ENCODE data around the gene IFIT1. TPM values are rescaled to one million over a fixed set of nuclear protein-coding genes. Genes with fewer than 3 reads are reported as not detected.
A peak's percentile ranks its signal among the peaks of the same experiment; 100 is the strongest.

IFIT1 gene
- total RNA-seq, 2 experiments from 2014 or later = 5.9 to 6.5 TPM

- POLR2A ChIA-PET = interaction anchor here (1.1 kb wide), 1 partner anchor 19 kb away, joined by 4 read pairs; no protein-coding TSS in a partner anchor
- Mint-ChIP-seq H3K4me3 (no peak overlapping the region), H3K27me3 (peaks cover 15% of the 10 kb centered on the region), H3K4me1 (peaks cover 28% of the 10 kb centered on the region), H3K27ac (no peak overlapping the region), H3K36me3 (ENCODE audit: low read depth) (peaks cover 2% of the 10 kb centered on the region), H3K9me3 (ENCODE audit: low read depth) (peaks cover 5% of the 10 kb centered on the region)
- CTCF ChIA-PET = interaction anchor here (2.2 kb wide), 1 partner anchor 18 kb away, joined by 8 read pairs; no protein-coding TSS in a partner anchor
- peak; percentile 84 for ATAC-seq
- intact Hi-C loops (cut with DNase I, micrococcal nuclease) = loop anchor here in 1 of 2 experiments (1.0 kb wide), 1 partner anchor 19 kb away; no protein-coding TSS in a partner anchor
- DNase-seq = peak; percentile 43
These were observed 41.0 kb upstream of the IFIT1 start for GRCh38 chr10:89351412-89351779.

- peaks cover 28% of the 10 kb centered on the region for H3K4me1 Mint-ChIP-seq
- intact Hi-C loops (cut with DNase I, micrococcal nuclease) = loop anchor here in 1 of 2 experiments (1.0 kb wide), 1 partner anchor 20 kb away; no protein-coding TSS in a partner anchor
- peaks cover 5% of the 10 kb centered on the region for H3K9me3 Mint-ChIP-seq (ENCODE audit: low read depth)
- H3K27me3 Mint-ChIP-seq = peaks cover 13% of the 10 kb centered on the region
- ChIA-PET CTCF (interaction anchor here (2.2 kb wide), 1 partner anchor 17 kb away, joined by 8 read pairs; no protein-coding TSS in a partner anchor), POLR2A (interaction anchor here (1.1 kb wide), 1 partner anchor 20 kb away, joined by 4 read pairs; no protein-coding TSS in a partner anchor)
- DNase-seq = no peak
- ATAC-seq = no peak
- no peak overlapping the region for H3K27ac Mint-ChIP-seq
- H3K4me3 Mint-ChIP-seq = no peak overlapping the region
- peaks cover 2% of the 10 kb centered on the region for H3K36me3 Mint-ChIP-seq (ENCODE audit: low read depth)
These were observed 40.4 kb upstream of the IFIT1 start for GRCh38 chr10:89351780-89352597.

GRCh38 chr10:89352802-89353201, 39.6 kb upstream of the IFIT1 start:
- peaks cover 5% of the 10 kb centered on the region for H3K9me3 Mint-ChIP-seq (ENCODE audit: low read depth)
- ChIA-PET POLR2A (no interaction called here), CTCF (interaction anchor here (0.6 to 2.2 kb wide), 2 partner anchors 17 to 63 kb away, joined by 3 to 8 read pairs; no protein-coding TSS in a partner anchor)
- H3K27me3 Mint-ChIP-seq = peaks cover 13% of the 10 kb centered on the region
- no peak overlapping the region for H3K4me3 Mint-ChIP-seq
- DNase-seq = no peak
- H3K4me1 Mint-ChIP-seq = peaks cover 25% of the 10 kb centered on the region
- H3K27ac Mint-ChIP-seq = no peak overlapping the region
- no peak for ATAC-seq
- intact Hi-C loops (cut with DNase I, micrococcal nuclease) = no loop called here
- peaks cover 2% of the 10 kb centered on the region for H3K36me3 Mint-ChIP-seq (ENCODE audit: low read depth)

- DNase-seq (no peak), ATAC-seq (no peak)
- POLR2A ChIA-PET = no interaction called here
- Mint-ChIP-seq H3K9me3 (ENCODE audit: low read depth) (peaks cover 5% of the 10 kb centered on the region), H3K27me3 (peaks cover 8% of the 10 kb centered on the region), H3K36me3 (ENCODE audit: low read depth) (peaks cover 2% of the 10 kb centered on the region), H3K27ac (no peak overlapping the region), H3K4me1 (peaks cover 19% of the 10 kb centered on the region), H3K4me3 (no peak overlapping the region)
- CTCF ChIA-PET = interaction anchor here (1.3 kb wide), 1 partner anchor 12 kb away, joined by 5 read pairs; no protein-coding TSS in a partner anchor
- intact Hi-C loops (cut with DNase I, micrococcal nuclease) = no loop called here
These were observed 37.0 kb upstream of the IFIT1 start for GRCh38 chr10:89355394-89355931.

DNA sequence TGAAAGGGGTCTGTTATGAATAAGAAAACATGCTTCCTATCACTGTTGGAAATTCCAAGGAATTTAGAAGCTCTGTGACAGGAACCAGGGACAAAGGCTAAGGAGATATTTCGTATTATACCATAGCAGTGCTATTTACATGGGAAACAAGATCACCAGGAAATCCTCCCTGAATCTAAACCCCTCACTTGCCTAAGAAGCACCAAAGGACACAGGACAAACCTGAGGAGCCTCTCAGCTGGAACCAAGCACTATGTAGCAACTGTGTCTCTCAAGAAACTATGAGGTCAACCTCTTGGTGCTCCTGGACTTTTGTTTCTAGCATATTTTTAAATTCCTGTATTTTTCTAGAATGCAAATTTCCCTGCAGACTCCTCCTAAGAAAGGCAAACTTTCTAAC, 35.3 kb upstream of the IFIT1 start:
- Mint-ChIP-seq H3K27ac (no peak overlapping the region), H3K4me3 (no peak overlapping the region), H3K9me3 (ENCODE audit: low read depth) (peaks cover 5% of the 10 kb centered on the region), H3K4me1 (peaks cover 3% of the 10 kb centered on the region), H3K36me3 (ENCODE audit: low read depth) (peaks cover 2% of the 10 kb centered on the region), H3K27me3 (peaks cover 9% of the 10 kb centered on the region)
- intact Hi-C loops (cut with DNase I, micrococcal nuclease) = no loop called here
- CTCF ChIA-PET = interaction anchor here (0.9 kb wide), 1 partner anchor 8 kb away, joined by 4 read pairs; no protein-coding TSS in a partner anchor
- ATAC-seq = no peak
- DNase-seq = no peak
- POLR2A ChIA-PET = no interaction called here

DNA sequence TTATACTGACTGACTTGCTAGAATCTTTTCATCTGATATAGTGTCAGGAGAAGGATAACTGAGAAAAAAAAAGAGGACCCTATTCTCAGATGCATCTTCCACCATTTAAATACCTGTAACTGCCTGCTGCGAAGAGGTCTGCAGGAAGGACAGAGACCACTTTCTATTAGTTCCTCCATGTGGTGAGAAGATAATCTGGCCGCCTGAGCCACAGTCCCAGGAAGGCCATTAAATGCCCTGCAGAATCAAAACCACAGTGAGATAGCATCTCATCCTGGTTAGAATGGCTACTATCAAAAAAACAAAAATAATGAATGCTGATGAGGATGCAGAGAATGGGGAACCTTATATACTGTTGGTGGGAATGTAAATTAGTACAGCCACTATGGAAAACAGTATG, 34.4 kb upstream of the IFIT1 start:
- ChIA-PET POLR2A (no interaction called here), CTCF (no interaction called here)
- Mint-ChIP-seq H3K4me3 (no peak overlapping the region), H3K9me3 (ENCODE audit: low read depth) (peaks cover 5% of the 10 kb centered on the region), H3K4me1 (peaks cover 2% of the 10 kb centered on the region), H3K36me3 (ENCODE audit: low read depth) (peaks cover 2% of the 10 kb centered on the region), H3K27me3 (peaks cover 7% of the 10 kb centered on the region), H3K27ac (no peak overlapping the region)
- DNase-seq (no peak), ATAC-seq (no peak)
- intact Hi-C loops (cut with DNase I, micrococcal nuclease) = no loop called here

DNA sequence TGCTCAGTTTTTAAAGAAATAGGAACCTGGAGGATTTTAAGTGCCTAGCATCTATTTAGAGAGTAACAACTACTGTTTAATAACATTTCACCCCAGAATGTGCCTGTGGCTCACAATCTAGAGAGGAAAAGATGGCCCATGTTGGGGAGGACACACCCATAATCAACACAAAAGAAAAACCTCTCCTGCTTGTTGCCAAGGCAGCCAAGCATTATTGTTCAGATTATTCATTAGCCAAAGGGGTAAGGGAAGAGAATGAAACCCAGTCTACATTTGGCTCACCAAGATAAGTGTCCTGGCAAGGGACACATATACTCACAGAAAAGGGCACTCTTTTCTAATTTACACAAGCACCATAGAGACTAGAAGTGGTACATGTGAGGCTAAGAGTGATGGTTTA, 32.3 kb upstream of the IFIT1 start:
- intact Hi-C loops (cut with DNase I, micrococcal nuclease) = no loop called here
- H3K9me3 Mint-ChIP-seq (ENCODE audit: low read depth) = no peaks in the 10 kb centered on the region
- no peak overlapping the region for H3K4me3 Mint-ChIP-seq
- H3K27me3 Mint-ChIP-seq = peaks cover 2% of the 10 kb centered on the region
- POLR2A ChIA-PET = no interaction called here
- no peak for DNase-seq
- no peak overlapping the region for H3K27ac Mint-ChIP-seq
- CTCF ChIA-PET = no interaction called here
- no peak for ATAC-seq
- no peaks in the 10 kb centered on the region for H3K36me3 Mint-ChIP-seq (ENCODE audit: low read depth)
- peaks cover 19% of the 10 kb centered on the region for H3K4me1 Mint-ChIP-seq

DNA sequence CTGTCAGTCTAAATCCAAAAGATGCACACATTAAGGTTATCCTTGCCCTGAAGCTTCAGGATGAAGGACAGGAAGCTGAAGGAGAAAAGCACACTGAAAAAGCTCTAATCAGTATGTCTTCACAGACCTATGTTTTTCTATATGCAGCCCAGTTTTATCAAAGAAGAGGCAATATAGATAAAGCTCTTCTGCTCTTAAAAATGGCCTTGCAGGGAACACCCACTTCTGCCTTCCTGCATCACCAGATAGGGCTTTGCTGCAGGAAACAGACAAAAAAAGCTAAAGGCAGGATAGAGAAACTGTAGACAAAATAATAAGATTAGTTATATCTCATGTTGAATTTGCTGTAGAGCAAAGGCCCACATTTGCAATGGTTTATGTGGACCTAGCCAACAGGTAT, 29.5 kb upstream of the IFIT1 start:
- no peak overlapping the region for H3K4me3 Mint-ChIP-seq
- CTCF ChIA-PET = interaction anchor here (0.6 kb wide), 1 partner anchor 10 kb away, joined by 4 read pairs; no protein-coding TSS in a partner anchor

DNA sequence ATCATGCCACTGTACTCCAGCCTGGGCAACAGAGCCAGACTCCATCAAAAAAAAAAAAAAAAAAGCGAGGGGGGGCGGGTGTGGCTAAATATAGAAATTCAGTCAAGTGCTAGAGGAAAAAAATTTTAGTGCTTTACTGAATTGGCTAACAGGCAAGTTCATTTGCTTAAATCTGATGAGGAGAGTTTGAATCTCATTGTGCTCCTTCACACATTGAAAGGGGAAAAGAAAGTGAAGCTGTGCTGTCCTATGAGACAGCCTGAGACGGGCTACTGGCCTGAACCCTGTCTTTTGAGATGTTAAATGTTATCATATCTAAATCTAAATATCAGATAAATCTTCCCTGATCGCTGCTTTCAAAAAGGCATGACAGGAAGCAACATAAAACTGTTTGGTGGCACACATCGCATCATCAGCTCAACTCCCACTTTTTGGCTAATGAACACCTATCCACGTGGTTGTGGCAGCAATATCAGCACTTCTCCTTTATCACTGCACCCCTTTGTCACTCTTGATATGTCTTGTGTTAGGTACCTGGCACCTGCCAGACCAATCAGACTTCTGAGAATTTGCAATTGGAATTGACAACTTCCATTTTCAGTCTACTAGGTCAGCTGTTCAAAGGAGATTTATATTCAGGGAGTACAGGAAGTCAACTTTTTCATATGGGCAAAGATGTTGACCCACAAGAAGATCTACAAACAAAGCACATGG, 28.5 kb upstream of the IFIT1 start:
- no peak overlapping the region for H3K4me3 Mint-ChIP-seq
- POLR2A ChIA-PET = no interaction called here

More for the DNA sequence above, 29.5 kb upstream of the IFIT1 start:
- H3K9me3 Mint-ChIP-seq (ENCODE audit: low read depth) = peaks cover 2% of the 10 kb centered on the region
- no peak for DNase-seq
- no peak for ATAC-seq
- peaks cover 26% of the 10 kb centered on the region for H3K4me1 Mint-ChIP-seq
- H3K36me3 Mint-ChIP-seq (ENCODE audit: low read depth) = no peaks in the 10 kb centered on the region
- peaks cover 2% of the 10 kb centered on the region for H3K27me3 Mint-ChIP-seq
- POLR2A ChIA-PET = no interaction called here
- H3K27ac Mint-ChIP-seq = no peak overlapping the region
- intact Hi-C loops (cut with DNase I, micrococcal nuclease) = no loop called here

GRCh38 chr10:89364531-89364930, 27.9 kb upstream of the IFIT1 start:
- POLR2A ChIA-PET = interaction anchor here (0.6 kb wide), 1 partner anchor 536 kb away, joined by 3 read pairs; no protein-coding TSS in a partner anchor
- ATAC-seq = peak; percentile 52

More for the DNA sequence above, 28.5 kb upstream of the IFIT1 start:
- no peak overlapping the region for H3K27ac Mint-ChIP-seq
- intact Hi-C loops (cut with DNase I, micrococcal nuclease) = no loop called here
- no peaks in the 10 kb centered on the region for H3K36me3 Mint-ChIP-seq (ENCODE audit: low read depth)
- ATAC-seq (no peak), DNase-seq (no peak)
- H3K9me3 Mint-ChIP-seq (ENCODE audit: low read depth) = peaks cover 2% of the 10 kb centered on the region
- H3K4me1 Mint-ChIP-seq = peaks cover 29% of the 10 kb centered on the region
- peaks cover 2% of the 10 kb centered on the region for H3K27me3 Mint-ChIP-seq
- CTCF ChIA-PET = interaction anchor here (0.6 to 1.5 kb wide), 3 partner anchors 49 to 333 kb away, joined by 3 to 5 read pairs (median 5); no protein-coding TSS in a partner anchor

DNA sequence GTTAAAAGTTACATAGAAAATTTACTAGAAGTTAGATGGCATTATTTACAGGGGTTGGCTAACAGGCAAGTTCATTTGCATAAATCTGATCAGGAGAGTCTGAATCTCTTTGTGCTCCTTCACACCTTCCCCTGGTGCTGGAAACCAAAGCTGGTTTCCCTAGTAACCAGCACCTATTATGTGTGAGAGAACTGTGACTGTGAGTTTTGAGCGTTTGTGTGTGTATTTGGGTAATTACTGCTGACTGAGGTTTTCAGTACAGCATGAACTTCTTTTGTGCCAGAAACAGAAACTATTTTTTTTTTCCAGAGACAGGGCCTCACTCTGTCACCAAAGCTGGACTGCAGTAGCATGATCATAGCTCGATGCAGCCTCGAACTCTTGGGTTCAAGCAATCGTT, 24.9 kb upstream of the IFIT1 start:
- H3K4me3 Mint-ChIP-seq = no peak overlapping the region
- ATAC-seq (peak; percentile 75), DNase-seq (peak; percentile 14)
- no peak overlapping the region for H3K27ac Mint-ChIP-seq
- H3K9me3 Mint-ChIP-seq (ENCODE audit: low read depth) = peaks cover 2% of the 10 kb centered on the region
- CTCF ChIA-PET = interaction anchor here (1.0 to 1.3 kb wide), 3 partner anchors 12 to 119 kb away, joined by 3 to 5 read pairs (median 3); partner anchors contain the start of gene IFIT1
- H3K4me1 Mint-ChIP-seq = peaks cover 29% of the 10 kb centered on the region
- intact Hi-C loops (cut with DNase I, micrococcal nuclease) = no loop called here
- POLR2A ChIA-PET = no interaction called here
- H3K27me3 Mint-ChIP-seq = peaks cover 2% of the 10 kb centered on the region
- no peaks in the 10 kb centered on the region for H3K36me3 Mint-ChIP-seq (ENCODE audit: low read depth)

More at GRCh38 chr10:89364531-89364930, 27.9 kb upstream of the IFIT1 start:
- H3K4me3 Mint-ChIP-seq = no peak overlapping the region
- intact Hi-C loops (cut with DNase I, micrococcal nuclease) = no loop called here
- peaks cover 3% of the 10 kb centered on the region for H3K27me3 Mint-ChIP-seq
- CTCF ChIA-PET = interaction anchor here (0.8 to 1.5 kb wide), 3 partner anchors 8 to 334 kb away, joined by 3 to 5 read pairs (median 4); no protein-coding TSS in a partner anchor
- DNase-seq = no peak
- no peaks in the 10 kb centered on the region for H3K36me3 Mint-ChIP-seq (ENCODE audit: low read depth)
- no peak overlapping the region for H3K27ac Mint-ChIP-seq
- peaks cover 29% of the 10 kb centered on the region for H3K4me1 Mint-ChIP-seq
- peaks cover 2% of the 10 kb centered on the region for H3K9me3 Mint-ChIP-seq (ENCODE audit: low read depth)

Data from activated CD4-positive, alpha-beta T cell treated with anti-CD3 and anti-CD28 coated beads for 36 hours (primary cell).